T-helper 22 cell (primary cell): ENCODE measurements around the gene ZBTB9.

Experiments
- DNase-seq: peaks from one replicate; pipeline ENCODE4 v3.0.0-alpha.2; 2020; ENCODE audit warnings: low read depth

Gene ZBTB9

GRCh38 chr6:33433001-33433543 is 21.3 kb upstream of the ZBTB9 start:
- no peak for DNase-seq

GRCh38 chr6:33433544-33434191 is 20.7 kb upstream of the ZBTB9 start:
- DNase-seq = no peak

- DNase-seq = no peak
These were observed 19.4 kb upstream of the ZBTB9 start for GRCh38 chr6:33434961-33435360.

- DNase-seq = no peak
These were observed 16.7 kb upstream of the ZBTB9 start for GRCh38 chr6:33437666-33438065.

GRCh38 chr6:33438978-33439594 is 15.3 kb upstream of the ZBTB9 start:
- no peak for DNase-seq

- no peak for DNase-seq
These were observed 14.3 kb upstream of the ZBTB9 start for GRCh38 chr6:33439956-33440648.

- no peak for DNase-seq
These were observed 13.6 kb upstream of the ZBTB9 start for GRCh38 chr6:33440649-33441309.

GRCh38 chr6:33441457-33441856 is 12.9 kb upstream of the ZBTB9 start:
- DNase-seq = no peak

GRCh38 chr6:33442283-33442682 is 12.1 kb upstream of the ZBTB9 start:
- DNase-seq = no peak

GRCh38 chr6:33443025-33443424 is 11.4 kb upstream of the ZBTB9 start:
- no peak for DNase-seq

GRCh38 chr6:33443619-33444504 is 10.5 kb upstream of the ZBTB9 start:
- no peak for DNase-seq

GRCh38 chr6:33445119-33445603 is 9.2 kb upstream of the ZBTB9 start:
- no peak for DNase-seq

- no peak for DNase-seq
These were observed 8.0 kb upstream of the ZBTB9 start for GRCh38 chr6:33446356-33446755.

- DNase-seq = no peak
These were observed 3.9 kb upstream of the ZBTB9 start for GRCh38 chr6:33450434-33450833.

- DNase-seq = no peak
These were observed 2.8 kb upstream of the ZBTB9 start for GRCh38 chr6:33451606-33452005.

- no peak for DNase-seq
These were observed 1.9 kb upstream of the ZBTB9 start for GRCh38 chr6:33452496-33452895.

GRCh38 chr6:33453393-33454008 is 875 bp upstream of the ZBTB9 start:
- no peak for DNase-seq

- no peak for DNase-seq
These were observed 675 bp downstream of the ZBTB9 start for GRCh38 chr6:33455051-33455450.

- DNase-seq = no peak
These were observed 1.8 kb downstream of the ZBTB9 start for GRCh38 chr6:33456156-33456555.

GRCh38 chr6:33458676-33459075 is 4.3 kb downstream of the ZBTB9 start:
- no peak for DNase-seq

- no peak for DNase-seq
These were observed 4.8 kb downstream of the ZBTB9 start for GRCh38 chr6:33459226-33459625.
